Activated CD4-positive, alpha-beta T cell treated with anti-CD3 and anti-CD28 coated beads, Interleukin-2, Interleukin-6, amounts not matched to agents 100 ng/mL and 50 ng/mL, durations not matched to agents 16 hours and 8 hours (primary cell): ENCODE results near the gene P4HA1.

Source experiments
- DNase-seq: peaks from one replicate; pipeline ENCODE4 v3.0.0-alpha.2; 2020

The P4HA1 gene

GRCh38 chr10:73093922-73094850, 2.5 kb downstream of the P4HA1 start:
- no peak for DNase-seq

- no peak for DNase-seq
Measured at GRCh38 chr10:73092830-73093229, 3.8 kb downstream of the P4HA1 start.

DNA sequence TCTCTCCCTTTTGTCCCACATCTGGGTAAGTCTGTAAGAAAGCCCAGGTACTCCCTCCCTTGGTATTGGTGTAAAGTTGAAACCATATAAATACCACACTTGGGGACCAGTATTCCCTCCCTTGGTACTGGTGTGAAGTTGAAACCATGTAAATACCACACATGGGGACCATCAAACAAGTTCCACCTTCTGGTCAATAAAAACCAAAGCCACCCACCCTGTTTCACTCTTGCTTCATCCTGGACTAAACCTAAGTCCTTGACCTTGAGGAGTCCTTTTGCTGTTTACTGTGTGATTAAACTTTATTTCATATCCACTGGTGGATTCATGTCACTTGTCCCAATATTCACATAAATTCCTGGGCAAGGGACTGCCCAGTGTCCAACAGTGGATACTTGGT, 8.4 kb downstream of the P4HA1 start:
- DNase-seq, result no peak

DNA sequence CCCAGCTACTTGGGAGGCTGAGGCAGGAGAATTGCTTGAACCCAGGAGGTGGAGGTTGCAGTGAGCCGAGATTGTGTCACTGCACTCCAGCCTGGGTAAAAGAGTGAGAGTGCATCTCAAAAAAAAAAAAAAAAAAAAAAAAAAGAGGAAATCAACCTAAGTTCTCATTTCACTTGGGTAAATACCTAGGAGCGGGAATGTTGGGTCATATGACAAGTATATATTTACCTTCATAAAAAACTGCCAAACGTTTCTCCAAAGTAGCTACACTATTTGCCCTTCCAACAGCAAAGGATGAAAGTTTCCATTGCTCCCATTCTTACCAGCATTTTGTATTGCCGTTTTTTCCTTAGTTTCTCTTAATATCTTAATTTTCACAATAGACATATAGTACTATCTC, 9.8 kb downstream of the P4HA1 start:
- no peak for DNase-seq

DNA sequence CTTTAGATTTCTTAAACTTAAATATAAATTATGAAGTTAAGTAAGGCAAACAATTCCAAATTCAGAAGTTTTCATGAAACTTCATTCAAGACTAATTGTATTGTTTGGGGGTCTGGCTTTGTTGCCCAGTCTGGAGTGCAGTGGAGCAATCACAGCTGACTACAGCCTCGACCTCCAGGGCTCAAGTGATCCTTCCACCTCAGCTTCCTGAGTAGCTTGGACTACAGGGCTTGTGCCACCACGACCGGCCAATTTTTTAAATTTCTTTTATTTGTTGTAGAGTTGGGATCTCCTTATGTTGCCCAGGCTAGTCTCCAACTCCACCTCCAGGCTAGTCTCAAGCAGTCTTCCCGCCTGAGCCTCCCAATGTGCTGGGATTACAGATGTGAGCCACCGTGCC, 12.5 kb downstream of the P4HA1 start:
- DNase-seq, result no peak

DNA sequence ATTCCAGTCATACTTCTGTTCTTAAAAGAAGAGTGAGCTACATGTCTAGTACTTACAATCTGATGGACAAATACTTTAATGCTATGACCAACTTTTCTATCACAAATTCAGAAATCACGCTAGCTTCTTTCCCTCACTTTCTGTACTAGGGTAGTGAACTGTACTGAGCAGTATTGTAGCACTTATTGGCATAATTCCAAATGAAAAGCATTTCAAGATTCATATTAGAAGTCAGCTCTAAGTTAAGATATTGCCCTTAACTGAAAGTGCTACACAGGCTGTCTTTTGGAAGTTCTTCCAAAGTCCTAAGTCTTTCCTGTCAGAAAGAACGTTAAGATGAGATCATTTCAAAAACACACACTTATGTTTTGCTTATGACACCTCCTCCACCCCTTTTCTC, 13.4 kb downstream of the P4HA1 start:
- no peak for DNase-seq

DNA sequence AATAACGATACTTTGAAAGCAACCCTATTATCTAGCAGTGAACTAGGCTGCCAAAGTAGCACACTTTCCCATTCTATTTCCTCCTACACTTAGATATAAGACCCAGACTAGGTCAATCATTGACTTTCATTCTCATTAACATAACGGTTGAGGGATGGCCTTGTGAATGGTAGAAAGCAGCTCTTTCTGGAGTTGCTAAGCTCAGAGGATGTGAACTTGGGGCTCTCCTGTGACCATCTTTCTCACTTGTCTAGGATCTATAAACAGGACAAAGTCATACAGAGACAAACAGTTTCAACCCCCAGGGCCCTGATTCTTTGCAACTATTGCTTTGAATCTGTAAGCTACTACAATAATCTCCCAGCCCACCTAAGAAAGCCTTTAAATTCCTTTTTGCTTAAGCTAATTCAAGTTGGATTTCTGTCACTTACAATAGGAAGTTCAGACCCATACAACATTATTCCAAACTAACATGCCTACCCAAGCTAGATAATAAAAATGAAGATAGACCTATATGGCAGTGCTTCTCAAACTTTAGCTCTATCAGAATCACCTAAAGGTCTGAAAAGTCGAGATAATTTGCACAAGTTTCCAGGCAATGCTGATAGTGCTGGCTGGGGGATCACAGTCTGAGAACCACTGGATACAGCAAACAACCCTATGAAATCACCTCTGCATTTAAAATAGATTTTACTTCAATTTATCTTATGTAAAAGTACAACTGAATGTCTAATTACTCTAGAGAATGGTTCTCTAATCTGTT, 16.7 kb downstream of the P4HA1 start:
- DNase-seq, result no peak

GRCh38 chr10:73076360-73077183, 20.1 kb downstream of the P4HA1 start:
- peak; percentile 29 for DNase-seq

GRCh38 chr10:73075829-73076228, 20.8 kb downstream of the P4HA1 start:
- DNase-seq, result no peak

- no peak for DNase-seq
Measured at GRCh38 chr10:73073627-73074026, 23.0 kb downstream of the P4HA1 start.

DNA sequence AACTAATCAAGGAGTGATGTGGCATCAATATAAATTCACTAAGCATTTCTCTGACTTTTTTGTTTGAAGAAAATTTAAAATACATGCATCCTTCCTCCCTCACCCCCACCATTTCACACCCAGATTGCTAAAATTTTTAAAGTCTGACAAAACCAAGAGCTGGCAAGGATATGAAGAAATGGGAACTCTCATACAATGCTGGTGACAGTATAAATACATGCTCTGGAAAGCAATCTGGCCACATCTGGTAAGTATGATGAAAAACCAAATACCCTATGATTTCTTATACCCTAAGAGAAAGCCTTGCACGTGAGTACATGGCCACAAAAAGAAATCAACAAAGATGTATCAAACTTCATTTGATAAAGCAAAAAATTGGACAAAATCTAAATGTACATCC, 31.2 kb downstream of the P4HA1 start:
- no peak for DNase-seq

DNA sequence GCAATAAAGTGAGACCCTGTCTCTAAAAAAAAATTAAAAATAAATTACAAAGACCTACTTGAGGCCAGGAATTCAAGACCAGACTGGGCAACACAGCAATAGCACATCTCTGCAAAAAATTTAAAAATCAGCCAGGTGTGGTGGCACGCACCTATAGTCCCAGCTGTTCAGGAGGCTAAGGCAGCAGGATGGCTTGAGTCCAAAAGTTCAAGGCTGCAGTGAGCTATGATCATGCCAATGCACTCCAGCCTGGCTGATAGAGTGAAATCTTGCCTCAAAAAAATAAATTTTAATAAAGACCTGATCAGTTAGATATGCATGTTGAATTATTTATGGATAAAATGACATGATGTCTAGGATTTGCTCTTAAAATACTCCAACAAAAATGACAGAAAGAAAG, 34.9 kb downstream of the P4HA1 start:
- DNase-seq, result no peak

GRCh38 chr10:73060738-73061635, 35.7 kb downstream of the P4HA1 start:
- DNase-seq, result peak; percentile 64

DNA sequence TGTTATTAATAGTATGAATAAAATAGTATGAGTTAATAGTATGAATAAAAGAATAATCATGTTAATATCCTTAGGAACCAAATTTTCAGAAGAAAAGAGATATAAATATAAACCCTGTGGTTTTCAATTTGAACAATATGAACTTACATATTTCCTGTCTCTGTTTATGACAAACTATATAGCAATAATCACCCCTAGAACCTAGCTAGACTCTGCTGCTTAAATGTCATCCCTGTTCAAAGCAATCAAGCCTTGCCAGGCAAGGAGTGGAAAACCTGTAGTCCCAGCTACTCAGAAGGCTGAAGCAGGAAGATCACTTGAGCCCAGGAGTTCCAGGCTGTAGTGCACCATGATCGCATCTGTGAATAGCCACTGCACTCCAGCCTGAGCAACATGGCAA, 36.5 kb downstream of the P4HA1 start:
- no peak for DNase-seq

GRCh38 chr10:73058057-73058591, 38.5 kb downstream of the P4HA1 start:
- DNase-seq, result no peak

DNA sequence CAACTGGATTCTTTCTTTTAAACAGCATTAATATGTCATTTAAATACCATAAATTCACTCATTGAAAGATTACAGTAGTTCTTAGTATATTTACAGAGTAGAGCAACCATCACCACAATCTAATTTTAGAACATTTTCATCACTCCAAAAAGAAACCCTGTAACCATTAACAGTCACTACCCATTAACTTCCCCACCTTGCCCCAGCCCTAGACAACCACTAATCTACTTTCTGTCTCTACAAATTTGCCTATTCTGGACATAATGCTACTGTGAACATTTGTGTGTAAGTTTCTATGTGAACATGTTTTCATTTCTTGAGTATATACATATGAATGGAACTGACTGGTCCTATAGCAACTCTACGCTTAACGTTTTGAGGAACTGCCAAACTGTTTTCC, 42.4 kb downstream of the P4HA1 start:
- no peak for DNase-seq

GRCh38 chr10:73053275-73053674, 43.4 kb downstream of the P4HA1 start:
- no peak for DNase-seq

DNA sequence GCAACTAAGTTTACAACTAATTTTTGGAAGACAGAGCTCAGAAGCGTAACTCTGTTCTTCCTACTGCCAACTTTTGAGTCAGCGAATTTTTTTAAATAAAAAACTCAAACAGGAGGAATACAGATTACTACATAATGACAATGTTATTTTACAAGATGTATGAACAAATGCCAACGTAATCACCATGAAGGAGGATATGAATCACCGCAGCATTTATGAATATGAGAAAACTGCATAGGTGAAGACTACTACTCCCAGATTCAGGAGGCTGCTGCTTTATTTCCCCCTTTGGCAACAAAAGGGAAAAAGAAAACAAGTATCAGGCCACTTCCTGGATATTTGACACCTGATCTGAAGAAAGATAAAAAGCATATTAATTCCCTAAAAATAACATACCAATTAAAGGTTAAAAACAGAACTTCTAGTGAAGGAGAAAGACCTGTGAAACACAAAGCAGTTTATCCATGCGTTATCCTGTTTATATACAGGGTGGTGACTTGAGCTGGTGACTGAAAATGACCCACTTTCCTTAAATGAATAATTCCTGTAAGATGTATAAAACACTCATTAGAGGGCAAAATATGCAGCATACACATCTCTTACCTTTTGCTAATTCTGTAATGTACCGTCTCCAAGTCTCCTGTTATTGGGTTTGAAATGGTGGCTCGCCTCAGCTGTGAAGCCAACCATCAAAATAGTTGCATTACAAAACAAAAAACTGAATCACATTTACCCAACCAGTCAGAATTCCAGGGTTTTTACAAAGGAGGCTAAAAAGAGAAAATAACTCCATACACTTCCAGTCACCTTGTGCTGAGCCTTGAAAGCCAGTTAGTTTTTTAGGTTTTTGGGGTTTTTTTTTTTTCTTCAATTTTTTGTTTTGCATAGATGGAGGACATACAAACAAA, 52.0 kb downstream of the P4HA1 start:
- no peak for DNase-seq

DNA sequence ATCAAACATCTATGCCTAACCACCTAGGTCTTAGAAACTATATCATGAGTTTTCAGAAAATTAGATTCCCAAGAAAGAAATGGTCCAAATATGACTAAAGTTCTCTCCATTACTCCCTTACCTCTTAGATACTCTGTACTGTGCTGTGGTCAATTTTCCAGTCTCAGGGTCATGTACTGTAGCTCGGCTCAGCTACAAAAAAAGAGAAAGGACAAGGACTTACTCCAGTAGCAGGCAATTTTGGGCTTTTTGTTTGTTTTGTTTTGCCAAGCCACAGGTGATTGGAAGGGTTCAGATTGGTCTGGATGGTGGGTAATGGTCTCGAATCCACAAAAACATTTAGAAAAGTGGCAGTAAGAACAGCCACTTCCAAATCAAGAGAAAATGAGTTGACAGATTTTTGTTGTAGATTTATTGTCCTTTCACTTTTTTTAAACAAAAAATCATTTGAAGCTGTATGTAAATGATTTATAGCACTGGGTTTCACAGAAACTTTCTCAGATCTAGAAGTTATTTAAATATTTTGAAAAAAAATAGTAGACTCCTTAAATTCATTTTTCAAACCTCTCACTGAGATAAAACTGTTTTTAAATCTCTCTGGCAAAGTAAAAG, 52.8 kb downstream of the P4HA1 start:
- no peak for DNase-seq

GRCh38 chr10:73043319-73043718, 53.3 kb downstream of the P4HA1 start:
- no peak for DNase-seq
